ENCODE results near the gene NACC2. TPM values are rescaled to one million over a fixed set of nuclear protein-coding genes. Genes with fewer than 3 reads are reported as not detected.
A peak's percentile ranks its signal among the peaks of the same experiment; 100 is the strongest.

NACC2 gene
- total RNA-seq, 4 donors from 2014 or later: 71.4 to 209 (median 110) TPM

DNA sequence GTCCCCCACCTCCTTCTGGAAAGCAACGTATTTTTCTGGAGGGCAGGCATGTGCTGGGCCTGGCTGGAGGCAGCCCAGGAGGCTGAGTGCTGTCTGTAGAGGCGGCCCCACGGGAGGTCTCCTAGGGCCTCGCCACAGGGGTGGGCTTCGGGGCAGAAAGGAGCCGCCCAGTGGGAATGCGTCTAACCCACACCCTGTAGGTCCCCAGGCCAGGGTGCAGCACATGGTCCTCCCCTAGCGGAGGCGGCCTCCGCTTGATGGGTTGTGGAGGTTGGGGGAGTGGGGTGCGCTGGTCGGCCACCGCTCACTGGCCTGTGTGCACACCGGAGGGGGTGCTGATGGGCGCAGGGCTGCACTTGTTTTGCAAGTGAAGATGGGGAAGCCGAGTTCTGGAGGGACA lies 85.6 kb downstream of the NACC2 start:
- Histone ChIP-seq H3K36me3 (peaks cover 0 to 69% of the 10 kb centered on the region in 2 donors), H3K27ac (peak overlapping the region in 2 of 4 donors; percentile 65 to 76), H3K27me3 (no peaks in the 10 kb centered on the region), H3K9me3 (no peaks in the 10 kb centered on the region), H3K4me1 (peaks cover 0 to 82% (median 20%) of the 10 kb centered on the region in 3 donors), H3K4me3 (no peak overlapping the region)
- 60% methylated on average over 2 of the region's 16 CpGs; no CpG with 5 or more reads in 1 of the 2 donors for WGBS, 2 donors (ENCODE audit: low coverage in 1 of 2)
- TF ChIP-seq, protein P1, sequence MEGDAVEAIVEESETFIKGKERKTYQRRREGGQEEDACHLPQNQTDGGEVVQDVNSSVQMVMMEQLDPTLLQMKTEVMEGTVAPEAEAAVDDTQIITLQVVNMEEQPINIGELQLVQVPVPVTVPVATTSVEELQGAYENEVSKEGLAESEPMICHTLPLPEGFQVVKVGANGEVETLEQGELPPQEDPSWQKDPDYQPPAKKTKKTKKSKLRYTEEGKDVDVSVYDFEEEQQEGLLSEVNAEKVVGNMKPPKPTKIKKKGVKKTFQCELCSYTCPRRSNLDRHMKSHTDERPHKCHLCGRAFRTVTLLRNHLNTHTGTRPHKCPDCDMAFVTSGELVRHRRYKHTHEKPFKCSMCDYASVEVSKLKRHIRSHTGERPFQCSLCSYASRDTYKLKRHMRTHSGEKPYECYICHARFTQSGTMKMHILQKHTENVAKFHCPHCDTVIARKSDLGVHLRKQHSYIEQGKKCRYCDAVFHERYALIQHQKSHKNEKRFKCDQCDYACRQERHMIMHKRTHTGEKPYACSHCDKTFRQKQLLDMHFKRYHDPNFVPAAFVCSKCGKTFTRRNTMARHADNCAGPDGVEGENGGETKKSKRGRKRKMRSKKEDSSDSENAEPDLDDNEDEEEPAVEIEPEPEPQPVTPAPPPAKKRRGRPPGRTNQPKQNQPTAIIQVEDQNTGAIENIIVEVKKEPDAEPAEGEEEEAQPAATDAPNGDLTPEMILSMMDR (IDR thresholded peaks at IDR 0.05): no peak
- TF ChIP-seq POLR2A (IDR thresholded peaks at IDR 0.05) (no peak), POLR2AphosphoS5 (IDR thresholded peaks at IDR 0.05) (no peak), EP300 (IDR thresholded peaks at IDR 0.05) (no peak)
- no peak for ATAC-seq

DNA sequence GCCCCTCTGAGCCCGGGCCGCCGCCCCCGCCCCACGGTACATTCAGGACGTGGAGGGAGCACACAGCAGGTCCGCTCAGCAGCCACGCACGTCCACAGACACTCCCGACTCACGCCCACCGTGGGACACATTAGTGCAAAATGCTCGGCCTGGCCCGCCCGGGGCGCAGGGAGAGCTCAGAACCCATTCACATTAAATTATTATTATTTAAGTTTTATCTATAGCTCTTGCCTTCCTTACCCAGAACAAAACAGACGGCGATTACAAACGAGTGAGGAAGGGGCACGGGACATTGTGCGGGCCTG lies 86.4 kb downstream of the NACC2 start:
- TF ChIP-seq POLR2A (IDR thresholded peaks at IDR 0.05) (no peak), POLR2AphosphoS5 (IDR thresholded peaks at IDR 0.05) (no peak), EP300 (IDR thresholded peaks at IDR 0.05) (no peak)
- TF ChIP-seq, protein P1 (IDR thresholded peaks at IDR 0.05): no peak
- ATAC-seq: no peak
- 75% methylated on average over 9 of the region's 21 CpGs; no CpG with 5 or more reads in 1 of the 2 donors for WGBS, 2 donors (ENCODE audit: low coverage in 1 of 2)
- no peaks in the 10 kb centered on the region for H3K27me3 ChIP-seq
- H3K4me1 ChIP-seq: peaks cover 0 to 82% (median 28%) of the 10 kb centered on the region in 3 donors
- peaks cover 0 to 60% of the 10 kb centered on the region in 2 donors for H3K36me3 ChIP-seq
- no peaks in the 10 kb centered on the region for H3K9me3 ChIP-seq
- H3K4me3 ChIP-seq: no peak overlapping the region
- peak overlapping the region in 3 of 4 donors; percentile 48 to 65 (median 64) for H3K27ac ChIP-seq

DNA sequence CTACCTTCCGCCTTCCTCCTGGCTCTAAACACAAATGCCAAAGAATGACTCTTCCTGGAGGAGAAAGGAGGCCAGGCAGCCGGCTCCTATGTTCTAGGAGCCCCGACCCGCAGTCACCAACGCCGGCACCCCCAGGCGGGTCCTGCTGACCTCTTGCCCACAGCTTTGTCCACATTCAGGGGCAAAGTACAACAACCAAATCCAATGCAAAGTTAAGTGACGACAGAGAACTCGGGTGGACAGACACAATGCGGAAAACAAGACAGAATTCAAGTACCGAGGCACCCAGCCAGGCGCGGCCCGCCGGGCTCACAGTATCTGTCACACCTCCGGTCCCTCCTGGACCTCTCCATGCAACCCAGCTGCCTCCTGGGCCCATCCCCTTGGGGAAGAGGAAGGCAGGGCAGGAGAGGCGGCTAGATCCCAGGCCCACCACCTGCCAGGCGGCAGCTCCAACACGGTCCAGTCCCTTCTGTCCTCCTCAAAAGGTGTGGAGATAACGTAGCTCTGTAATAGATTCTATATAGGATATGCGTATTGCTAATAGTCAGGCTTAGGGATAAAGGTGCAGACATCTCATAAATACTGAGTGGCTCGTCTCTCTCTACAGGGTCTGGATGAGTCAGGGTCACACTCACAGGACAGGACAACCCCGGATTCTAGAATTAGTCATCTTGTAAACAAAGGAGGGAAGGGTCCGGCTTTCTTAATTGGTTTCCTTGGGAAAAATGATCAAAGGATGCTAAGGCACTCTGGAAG lies 87.0 kb downstream of the NACC2 start:
- Histone ChIP-seq H3K27ac (peak overlapping the region in 3 of 4 donors; percentile 48 to 65 (median 64)), H3K4me3 (no peak overlapping the region), H3K4me1 (peaks cover 0 to 82% (median 34%) of the 10 kb centered on the region in 3 donors), H3K9me3 (no peaks in the 10 kb centered on the region), H3K36me3 (peaks cover 0 to 55% of the 10 kb centered on the region in 2 donors), H3K27me3 (no peaks in the 10 kb centered on the region)
- ATAC-seq: no peak
- WGBS, 2 donors (ENCODE audit: low coverage in 1 of 2): 48 to 73% methylated on average over 6 to 8 of the region's 24 CpGs
- TF ChIP-seq POLR2AphosphoS5 (IDR thresholded peaks at IDR 0.05) (no peak), EP300 (IDR thresholded peaks at IDR 0.05) (no peak), POLR2A (IDR thresholded peaks at IDR 0.05) (no peak)
- TF ChIP-seq, protein P1 (IDR thresholded peaks at IDR 0.05): no peak

DNA sequence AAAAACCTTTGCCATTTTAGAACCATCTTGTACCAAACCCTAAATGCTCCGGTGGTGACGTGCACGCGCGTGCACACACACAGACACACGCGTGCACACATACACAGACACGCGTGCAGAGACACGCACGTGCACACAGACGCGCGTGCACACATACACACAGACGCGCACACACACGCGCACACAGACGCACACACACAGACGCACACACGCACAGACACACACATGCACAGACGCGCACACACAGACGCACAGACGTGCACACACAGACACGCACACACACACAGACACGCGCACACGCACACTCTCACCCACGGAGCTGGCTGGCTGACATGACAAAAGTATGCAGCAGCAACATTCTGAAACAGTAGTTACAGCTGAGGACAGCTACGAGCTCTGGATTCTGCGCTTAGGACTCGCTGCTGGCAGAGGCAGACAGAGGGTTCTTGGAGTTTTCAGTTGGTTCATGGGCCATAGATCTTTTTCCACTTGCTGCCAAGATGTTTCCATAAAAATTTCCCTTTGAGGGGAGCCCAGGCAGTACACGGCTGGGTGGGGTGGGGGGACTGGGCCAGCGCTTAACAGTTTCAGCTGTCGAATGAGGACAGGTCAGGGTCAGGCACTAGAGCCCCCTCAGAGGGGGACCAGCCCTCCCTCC lies 87.7 kb downstream of the NACC2 start:
- TF ChIP-seq EP300 (IDR thresholded peaks at IDR 0.05): no peak
- no peak for TF ChIP-seq POLR2AphosphoS5 (IDR thresholded peaks at IDR 0.05)
- TF ChIP-seq, protein P1 (IDR thresholded peaks at IDR 0.05): no peak
- TF ChIP-seq POLR2A (IDR thresholded peaks at IDR 0.05): no peak
- no peak for ATAC-seq
- Histone ChIP-seq H3K9me3 (no peaks in the 10 kb centered on the region), H3K4me1 (peaks cover 0 to 82% (median 29%) of the 10 kb centered on the region in 3 donors), H3K36me3 (peaks cover 0 to 49% of the 10 kb centered on the region in 2 donors), H3K27ac (peak overlapping the region in 3 of 4 donors; percentile 48 to 65 (median 64)), H3K27me3 (no peaks in the 10 kb centered on the region), H3K4me3 (no peak overlapping the region)
- WGBS, 2 donors (ENCODE audit: low coverage in 1 of 2): 78% methylated on average over 30 of the region's 36 CpGs; no CpG with 5 or more reads in 1 of the 2 donors

All from gastroesophageal sphincter (tissue), 4 donors.